Mesenchymal stem cell (in vitro differentiated cells and primary cell): ENCODE results near the gene MAP4K2.

ENCODE experiments used
- DNase-seq: peaks from one replicate; pipeline ENCODE4 v3.0.0-alpha.2; 2013
- H2AFZ ChIP-seq: one replicate; pipeline ENCODE4 v1.6.1; 2013; ENCODE audit warnings: low read depth, mild to moderate bottlenecking, control low read depth, inconsistent platforms, low read length, moderate library complexity
- H2AK5ac ChIP-seq: 2 replicates; pipeline ENCODE4 v1.6.1; 2013; ENCODE audit warnings: low read length, moderate library complexity, mild to moderate bottlenecking, inconsistent platforms; ENCODE audit not compliant: severe bottlenecking
- H2BK120ac ChIP-seq: one replicate; pipeline ENCODE4 v1.6.1; 2013; ENCODE audit warnings: low read depth, mild to moderate bottlenecking, inconsistent platforms, low read length, moderate library complexity
- H2BK12ac ChIP-seq, 2 experiments: one replicate each; pipeline ENCODE4 v1.6.1; 2013; ENCODE audit warnings: inconsistent platforms in 2 of 2, low read length in 2 of 2, mild to moderate bottlenecking in 2 of 2, moderate library complexity in 2 of 2, control low read depth in 1 of 2
- H2BK15ac ChIP-seq: one replicate; pipeline ENCODE4 v1.6.1; 2013; ENCODE audit warnings: mild to moderate bottlenecking, low read depth, inconsistent platforms; ENCODE audit not compliant: poor library complexity, severe bottlenecking
- H2BK5ac ChIP-seq: 2 replicates; pipeline ENCODE4 v1.6.1; 2013; ENCODE audit warnings: low read depth, mild to moderate bottlenecking, low read length, control low read depth, inconsistent platforms; ENCODE audit not compliant: poor library complexity, severe bottlenecking
- H3K14ac ChIP-seq, 2 experiments: one replicate each; pipeline ENCODE4 v1.6.1; 2013; ENCODE audit warnings: inconsistent platforms in 2 of 2, low read length in 2 of 2, control low read depth in 1 of 2, mild to moderate bottlenecking in 1 of 2, moderate library complexity in 1 of 2
- H3K18ac ChIP-seq, 2 experiments: one replicate each; pipeline ENCODE4 v1.6.1; 2013; ENCODE audit warnings: inconsistent platforms in 2 of 2, low read length in 2 of 2, control low read depth in 1 of 2, low read depth in 1 of 2, mild to moderate bottlenecking in 1 of 2
- H3K23ac ChIP-seq, 2 experiments: one replicate each; pipeline ENCODE4 v1.6.1; 2013; ENCODE audit warnings: inconsistent platforms in 2 of 2, low read length in 2 of 2, mild to moderate bottlenecking in 2 of 2, moderate library complexity in 2 of 2, control low read depth in 1 of 2
- H3K27ac ChIP-seq: 2 replicates; pipeline ENCODE4 v1.5.1; 2013; ENCODE audit warnings: mild to moderate bottlenecking, moderate library complexity, low read length, control low read depth, inconsistent platforms; ENCODE audit not compliant: poor library complexity, severe bottlenecking
- H3K27me3 ChIP-seq, 2 experiments: 2 replicates each; pipeline versions ENCODE4 v1.6.1 to v1.7.0; 2013; ENCODE audit warnings: low read length in 2 of 2, mild to moderate bottlenecking in 2 of 2, moderate library complexity in 2 of 2, control low read depth in 1 of 2, inconsistent platforms in 1 of 2; ENCODE audit not compliant: control insufficient read depth in 1 of 2, insufficient read depth in 1 of 2
- H3K36me3 ChIP-seq, 2 experiments: 2 replicates each; pipeline versions ENCODE4 v1.6.1 to v1.7.0; 2013; ENCODE audit warnings: low read length in 2 of 2, control low read depth in 1 of 2, inconsistent platforms in 1 of 2, low read depth in 1 of 2, mild to moderate bottlenecking in 1 of 2; ENCODE audit not compliant: insufficient read depth in 2 of 2, control insufficient read depth in 1 of 2
- H3K4ac ChIP-seq, 2 experiments: one replicate each; pipeline ENCODE4 v1.6.1; 2013; ENCODE audit warnings: inconsistent platforms in 2 of 2, low read length in 2 of 2, mild to moderate bottlenecking in 2 of 2, moderate library complexity in 2 of 2, control low read depth in 1 of 2, low read depth in 1 of 2
- H3K4me1 ChIP-seq: 2 replicates; pipeline ENCODE4 v1.6.1; 2013; ENCODE audit warnings: low read depth, low read length, control low read depth; ENCODE audit not compliant: control insufficient read depth, insufficient read depth
- H3K4me2 ChIP-seq: 2 replicates; pipeline ENCODE4 v1.6.1; 2013; ENCODE audit warnings: low read length, mild to moderate bottlenecking, inconsistent platforms; ENCODE audit not compliant: poor library complexity, severe bottlenecking
- H3K4me3 ChIP-seq, 2 experiments: 2 replicates each; pipeline versions ENCODE4 v1.5.1 to v1.7.0; 2013; ENCODE audit warnings: low read length in 2 of 2, mild to moderate bottlenecking in 2 of 2, control low read depth in 1 of 2, low read depth in 1 of 2; ENCODE audit not compliant: insufficient read depth in 1 of 2
- H3K79me1 ChIP-seq: replicated peaks from 2 replicates; pipeline ENCODE4 v1.6.1; 2013; ENCODE audit warnings: mild to moderate bottlenecking, control low read depth, low read length, inconsistent platforms; ENCODE audit not compliant: poor library complexity, severe bottlenecking
- H3K9ac ChIP-seq: 2 replicates; pipeline ENCODE4 v1.7.0; 2013; ENCODE audit warnings: mild to moderate bottlenecking, low read length, moderate library complexity
- H3K9me3 ChIP-seq: 2 replicates; pipeline ENCODE4 v1.7.0; 2013; ENCODE audit warnings: mild to moderate bottlenecking, low read length; ENCODE audit not compliant: control insufficient read depth
- H4K8ac ChIP-seq: one replicate; pipeline ENCODE4 v1.6.1; 2013; ENCODE audit warnings: inconsistent platforms, mild to moderate bottlenecking, low read length, moderate library complexity
- H4K91ac ChIP-seq: one replicate; pipeline ENCODE4 v1.6.1; 2013; ENCODE audit warnings: mild to moderate bottlenecking, low read length, inconsistent platforms
- WGBS: methylation state at CpG from one replicate; pipeline ENCODE4 v1.1.7; 2013; ENCODE audit warnings: mixed read lengths; 5-methylcytosine and 5-hydroxymethylcytosine counted together

Gene MAP4K2

DNA sequence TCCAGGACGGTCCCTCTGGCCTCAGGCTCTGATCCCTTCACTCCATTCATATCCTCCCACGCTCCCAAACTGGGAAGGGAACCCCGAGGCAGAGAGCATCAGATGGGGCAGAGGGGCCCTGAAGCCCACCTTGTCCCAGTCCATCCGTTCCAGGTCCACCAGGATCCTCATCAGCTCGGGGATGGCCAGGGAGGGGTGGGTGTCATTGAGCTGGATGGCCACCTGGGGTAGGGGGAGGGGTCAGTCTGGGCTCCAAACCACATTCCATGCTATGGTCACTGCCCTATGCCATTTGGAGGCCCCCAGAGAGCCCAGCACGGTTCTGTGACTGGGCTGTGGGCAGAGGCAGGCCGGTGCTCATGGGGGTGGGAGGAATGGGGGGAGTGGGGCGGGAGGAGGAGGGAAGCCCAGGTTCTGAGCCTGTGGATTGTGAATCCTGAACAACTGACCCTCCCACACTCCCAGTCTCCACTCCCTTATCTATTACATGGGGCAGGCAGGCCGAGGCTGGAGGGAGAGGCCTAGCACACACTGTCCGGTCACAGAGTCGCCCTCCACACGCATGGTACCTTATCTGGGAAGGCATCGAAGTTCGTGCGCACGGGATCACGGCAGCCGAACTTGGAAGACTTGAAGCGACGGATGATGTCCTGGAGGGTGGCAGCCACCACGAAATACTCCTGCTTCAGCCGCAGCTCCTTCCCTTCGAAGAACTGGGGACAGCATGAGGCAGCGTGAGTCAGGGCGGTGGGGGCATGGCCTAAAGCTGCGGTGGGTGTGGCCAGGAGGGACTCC lies 48.7 kb downstream of the MAP4K2 start:
- DNase-seq = no peak

DNA sequence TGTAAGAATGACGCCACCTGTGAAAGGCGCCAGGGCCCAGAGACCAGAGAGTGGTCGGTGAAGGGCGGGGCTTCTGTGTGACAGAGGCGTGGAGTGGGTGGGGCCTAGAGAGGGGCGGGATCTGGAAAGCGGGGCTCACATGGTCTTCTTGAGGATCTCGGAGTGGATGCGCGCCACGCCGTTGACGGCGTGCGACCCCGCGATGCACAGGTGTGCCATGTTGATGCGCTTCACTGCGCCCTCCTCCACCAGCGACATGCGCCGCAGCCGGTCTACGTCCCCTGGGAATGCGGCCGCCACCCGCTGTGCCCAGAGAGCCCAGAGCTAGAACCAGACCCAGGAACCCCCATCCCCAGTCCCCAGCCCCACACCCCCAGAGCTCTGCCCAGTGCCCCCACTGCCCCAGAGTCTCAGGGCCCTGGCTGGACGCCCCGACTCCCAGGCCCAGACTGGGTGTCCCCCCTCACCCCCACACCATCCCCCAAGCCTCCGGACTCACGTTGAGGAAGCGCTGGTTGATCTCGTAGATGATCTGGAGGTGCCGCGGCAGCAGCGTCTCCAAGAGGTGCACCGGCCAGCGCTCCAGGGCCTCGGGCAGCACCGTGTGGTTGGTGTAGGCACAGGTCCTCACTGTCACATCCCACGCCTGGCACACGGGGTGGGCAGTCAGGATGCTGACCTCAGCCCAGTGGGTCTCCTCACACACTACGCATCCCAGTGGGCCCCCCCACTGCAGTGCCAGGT lies 49.5 kb downstream of the MAP4K2 start:
- WGBS = 93% methylated on average over 42 of the region's 43 CpGs
- Histone ChIP-seq H3K36me3 (peaks cover 0 to 7% of the 10 kb centered on the region in 2 experiments), H3K4me1 (peaks cover 5% of the 10 kb centered on the region), H3K79me1 (no peaks in the 10 kb centered on the region), H4K8ac (no peak overlapping the region), H2BK5ac (no peak overlapping the region), H3K18ac (no peak overlapping the region), H3K4me2 (no peak overlapping the region), H3K14ac (no peak overlapping the region), H4K91ac (no peak overlapping the region), H3K4ac (no peak overlapping the region), H3K4me3 (no peak overlapping the region), H3K27ac (no peak overlapping the region), H3K9ac (no peak overlapping the region), H3K23ac (no peak overlapping the region), H3K9me3 (no peaks in the 10 kb centered on the region), H2AK5ac (no peak overlapping the region), H2BK15ac (no peak overlapping the region), H3K27me3 (no peaks in the 10 kb centered on the region), H2AFZ (no peak overlapping the region), H2BK12ac (no peak overlapping the region), H2BK120ac (no peak overlapping the region)
- DNase-seq = no peak

More for the DNA sequence above, 48.7 kb downstream of the MAP4K2 start:
- H2BK15ac ChIP-seq = no peak overlapping the region
- H4K8ac ChIP-seq = no peak overlapping the region
- no peak overlapping the region for H3K4me2 ChIP-seq
- H2BK5ac ChIP-seq = no peak overlapping the region
- H2AK5ac ChIP-seq = no peak overlapping the region
- no peak overlapping the region for H3K23ac ChIP-seq
- no peak overlapping the region for H3K9ac ChIP-seq
- H3K4me1 ChIP-seq = peaks cover 12% of the 10 kb centered on the region
- H3K36me3 ChIP-seq = peaks cover 0 to 8% of the 10 kb centered on the region in 2 experiments
- H3K9me3 ChIP-seq = no peaks in the 10 kb centered on the region
- H2BK120ac ChIP-seq = no peak overlapping the region
- H3K27ac ChIP-seq = no peak overlapping the region
- H3K27me3 ChIP-seq = no peaks in the 10 kb centered on the region
- no peaks in the 10 kb centered on the region for H3K79me1 ChIP-seq
- no peak overlapping the region for H3K14ac ChIP-seq
- no peak overlapping the region for H3K18ac ChIP-seq
- 85% methylated on average over 23 of the region's 26 CpGs for WGBS
- no peak overlapping the region for H3K4ac ChIP-seq
- no peak overlapping the region for H2AFZ ChIP-seq
- H2BK12ac ChIP-seq = no peak overlapping the region
- no peak overlapping the region for H4K91ac ChIP-seq
- no peak overlapping the region for H3K4me3 ChIP-seq

DNA sequence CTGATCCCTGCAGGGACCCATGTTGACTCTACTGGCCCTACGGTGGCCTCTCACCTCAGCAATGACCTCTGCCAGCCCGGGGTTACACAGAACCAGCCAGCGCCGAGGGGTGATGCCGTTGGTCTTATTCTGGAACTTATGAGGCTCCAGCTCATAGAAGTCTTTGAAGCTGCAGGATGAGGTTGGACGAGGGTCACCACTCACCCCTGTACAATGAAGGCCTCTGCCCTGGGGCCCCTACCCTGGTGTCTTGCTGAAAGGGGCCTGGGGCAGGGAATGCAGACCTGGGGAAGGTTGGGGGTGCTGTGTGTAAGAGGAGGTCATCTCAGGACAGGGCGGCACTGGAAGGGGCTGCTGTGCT lies 50.0 kb downstream of the MAP4K2 start:
- H3K27ac ChIP-seq = no peak overlapping the region
- H3K4me1 ChIP-seq = peaks cover 2% of the 10 kb centered on the region
- no peaks in the 10 kb centered on the region for H3K79me1 ChIP-seq
- H3K18ac ChIP-seq = no peak overlapping the region
- no peak overlapping the region for H3K14ac ChIP-seq
- H4K91ac ChIP-seq = no peak overlapping the region
- no peak overlapping the region for H2AK5ac ChIP-seq
- DNase-seq = no peak
- H3K36me3 ChIP-seq = peaks cover 0 to 3% of the 10 kb centered on the region in 2 experiments
- H2BK15ac ChIP-seq = no peak overlapping the region
- no peak overlapping the region for H3K23ac ChIP-seq
- H2BK12ac ChIP-seq = no peak overlapping the region
- no peak overlapping the region for H3K4me2 ChIP-seq
- no peaks in the 10 kb centered on the region for H3K9me3 ChIP-seq
- no peak overlapping the region for H3K9ac ChIP-seq
- no peak overlapping the region for H3K4ac ChIP-seq
- H4K8ac ChIP-seq = no peak overlapping the region
- WGBS = 94% methylated on average over 7 of the region's 7 CpGs
- no peak overlapping the region for H2AFZ ChIP-seq
- H3K27me3 ChIP-seq = no peaks in the 10 kb centered on the region
- no peak overlapping the region for H2BK120ac ChIP-seq
- H2BK5ac ChIP-seq = no peak overlapping the region
- H3K4me3 ChIP-seq = no peak overlapping the region

DNA sequence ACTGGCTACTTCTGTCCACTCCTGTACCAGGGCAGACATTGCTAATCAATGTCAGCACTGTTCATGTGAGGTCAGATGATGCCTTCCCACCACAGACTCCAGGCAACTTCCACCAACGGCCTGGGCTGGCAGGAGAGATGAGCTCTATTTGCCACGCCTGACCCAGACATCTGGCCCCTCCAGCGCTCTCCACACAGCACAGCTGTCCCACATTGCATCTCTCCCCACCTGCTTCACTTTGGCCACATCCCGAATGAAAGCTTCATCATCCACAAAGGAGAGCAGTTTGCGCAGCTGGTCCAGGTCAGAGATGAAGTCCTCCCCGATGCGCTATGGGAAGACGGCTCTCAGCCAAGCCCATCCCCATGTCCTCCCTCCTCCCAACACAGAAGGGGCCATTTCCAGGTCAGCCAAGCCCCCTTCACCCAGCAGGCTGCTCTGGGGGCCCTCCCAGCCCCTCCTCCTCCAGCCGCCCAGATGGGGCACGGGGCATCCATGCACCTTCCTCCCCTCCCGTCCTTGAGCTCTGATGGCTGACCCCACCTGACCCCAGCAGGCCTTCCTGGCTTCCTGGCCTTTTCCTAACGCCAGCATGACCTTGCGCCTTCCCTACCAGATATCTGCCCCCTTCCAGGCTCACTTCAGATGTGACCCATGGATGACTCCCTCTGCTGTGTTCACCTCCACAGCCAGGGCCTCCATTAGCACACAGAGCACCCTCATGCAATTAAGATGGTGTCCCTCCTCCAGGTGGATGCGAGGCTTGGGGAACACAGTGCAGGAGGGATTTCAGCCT lies 50.6 kb downstream of the MAP4K2 start:
- 86% methylated on average over 14 of the region's 14 CpGs for WGBS
- no peak overlapping the region for H4K8ac ChIP-seq
- no peak overlapping the region for H3K4me3 ChIP-seq
- no peak for DNase-seq
- no peak overlapping the region for H2AK5ac ChIP-seq
- no peak overlapping the region for H3K18ac ChIP-seq
- H3K9me3 ChIP-seq = no peaks in the 10 kb centered on the region
- H3K4me2 ChIP-seq = no peak overlapping the region
- no peak overlapping the region for H2BK12ac ChIP-seq
- H3K4me1 ChIP-seq = peaks cover 2% of the 10 kb centered on the region
- H3K14ac ChIP-seq = no peak overlapping the region
- H3K27ac ChIP-seq = no peak overlapping the region
- H2BK120ac ChIP-seq = no peak overlapping the region
- no peaks in the 10 kb centered on the region for H3K79me1 ChIP-seq
- no peaks in the 10 kb centered on the region for H3K27me3 ChIP-seq
- H3K4ac ChIP-seq = no peak overlapping the region
- H2BK15ac ChIP-seq = no peak overlapping the region
- no peak overlapping the region for H2BK5ac ChIP-seq
- no peak overlapping the region for H3K9ac ChIP-seq
- H3K36me3 ChIP-seq = peaks cover 0 to 3% of the 10 kb centered on the region in 2 experiments
- H2AFZ ChIP-seq = no peak overlapping the region
- no peak overlapping the region for H4K91ac ChIP-seq
- no peak overlapping the region for H3K23ac ChIP-seq
